ENCODE measurements around the gene PSTPIP1. TPM values are rescaled to one million over a fixed set of nuclear protein-coding genes. Genes with fewer than 3 reads are reported as not detected.

The PSTPIP1 gene
- total RNA-seq, 1 donor from 2014 or later, result 0.51 TPM

GRCh38 chr15:77030928-77031375, 36.0 kb downstream of the PSTPIP1 start:
- no peak for DNase-seq

GRCh38 chr15:77031376-77032050, 36.6 kb downstream of the PSTPIP1 start:
- peak; percentile 19 for DNase-seq

GRCh38 chr15:77032052-77032646, 37.2 kb downstream of the PSTPIP1 start:
- no peak for DNase-seq

GRCh38 chr15:77032647-77033416, 37.9 kb downstream of the PSTPIP1 start:
- no peak for DNase-seq

- no peak for DNase-seq
Measured at GRCh38 chr15:77033417-77033728, 38.4 kb downstream of the PSTPIP1 start.

- no peak for DNase-seq
Measured at GRCh38 chr15:77033729-77034671, 39.1 kb downstream of the PSTPIP1 start.

- peak; percentile 63 for DNase-seq
Measured at GRCh38 chr15:77034695-77035489, 40.0 kb downstream of the PSTPIP1 start.

GRCh38 chr15:77035584-77035983, 40.7 kb downstream of the PSTPIP1 start:
- DNase-seq, result no peak

GRCh38 chr15:77035999-77036471, 41.1 kb downstream of the PSTPIP1 start:
- DNase-seq, result no peak

- no peak for DNase-seq
Measured at GRCh38 chr15:77036537-77037387, 41.8 kb downstream of the PSTPIP1 start.

- DNase-seq, result no peak
Measured at GRCh38 chr15:77037388-77038209, 42.7 kb downstream of the PSTPIP1 start.

GRCh38 chr15:77038312-77039216, 43.6 kb downstream of the PSTPIP1 start:
- no peak for DNase-seq

GRCh38 chr15:77039217-77039533, 44.2 kb downstream of the PSTPIP1 start:
- no peak for DNase-seq

- no peak for DNase-seq
Measured at GRCh38 chr15:77039848-77040247, 44.9 kb downstream of the PSTPIP1 start.

GRCh38 chr15:77040673-77041072, 45.7 kb downstream of the PSTPIP1 start:
- DNase-seq, result peak; percentile 55

- no peak for DNase-seq
Measured at GRCh38 chr15:77042245-77042919, 47.5 kb downstream of the PSTPIP1 start.

- DNase-seq, result no peak
Measured at GRCh38 chr15:77042955-77043920, 48.3 kb downstream of the PSTPIP1 start.

Measured in dermis blood vessel endothelial cell (primary cell).